Raji (cell line): ENCODE results near the gene ANKLE2.
A peak's percentile ranks its signal among the peaks of the same experiment; 100 is the strongest.

Experiments used
- POLR2A ChIP-seq: IDR thresholded peaks from 2 replicates; pipeline ENCODE4 v1.6.1; 2011; ENCODE audit warnings: low read depth, low read length, control low read depth; ENCODE audit not compliant: insufficient read depth

ANKLE2 gene

DNA sequence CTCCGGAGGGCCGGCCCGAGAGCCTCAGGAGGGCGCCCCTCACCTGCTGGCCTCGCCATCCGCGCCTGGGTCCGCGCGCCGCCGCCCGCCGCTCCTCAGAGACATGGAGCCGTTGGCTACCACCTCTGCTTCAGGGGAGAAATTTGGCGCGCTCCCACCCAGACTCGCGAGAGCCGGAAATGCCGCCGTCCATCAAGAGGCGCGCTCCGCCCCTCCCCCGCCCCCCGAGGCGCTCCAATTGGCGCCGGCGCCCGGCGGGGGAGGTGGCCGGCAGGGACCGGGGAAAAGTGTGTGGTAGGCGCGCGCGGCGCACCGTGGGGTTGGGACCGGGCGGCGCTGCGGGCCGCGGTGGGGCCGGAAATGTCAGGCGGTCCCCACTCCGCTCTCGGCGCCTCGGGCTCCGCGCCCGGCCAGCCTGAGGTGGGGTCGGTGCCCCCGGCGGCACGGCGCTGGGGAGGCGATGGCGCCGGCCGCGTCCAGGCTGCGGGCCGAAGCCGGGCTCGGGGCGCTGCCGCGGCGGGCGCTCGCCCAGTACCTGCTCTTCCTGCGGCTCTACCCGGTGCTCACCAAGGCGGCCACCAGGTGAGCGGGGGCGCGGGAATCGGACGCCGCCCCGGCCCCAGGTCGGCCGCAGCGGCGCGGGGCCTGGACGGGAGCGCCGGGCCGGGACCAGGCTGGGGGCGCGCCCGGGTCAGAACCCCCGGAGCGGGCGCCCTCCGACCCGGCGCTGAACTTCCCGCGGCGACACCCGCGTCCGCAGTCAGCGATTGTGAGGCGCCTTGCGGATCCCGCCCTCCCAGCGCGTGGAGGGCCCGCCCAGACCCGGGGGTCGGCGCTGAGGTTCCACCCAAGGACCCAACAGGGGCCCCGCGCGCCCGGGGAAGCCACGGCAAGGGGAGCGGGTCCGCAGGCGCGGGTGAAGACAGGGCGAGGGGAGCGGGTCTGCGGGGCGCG is 74.1 kb downstream of the ANKLE2 start, which contains the start of the genes POLE and PXMP2:
POLE (minus strand) TSS at position 132 of the 954 bp plus-strand sequence; CDS start at position 105, 27 bp downstream.
PXMP2 (plus strand) TSS at position 377 of the 954 bp plus-strand sequence; CDS start at position 461, 84 bp downstream.
- peak; percentile 73 for TF ChIP-seq POLR2A

DNA sequence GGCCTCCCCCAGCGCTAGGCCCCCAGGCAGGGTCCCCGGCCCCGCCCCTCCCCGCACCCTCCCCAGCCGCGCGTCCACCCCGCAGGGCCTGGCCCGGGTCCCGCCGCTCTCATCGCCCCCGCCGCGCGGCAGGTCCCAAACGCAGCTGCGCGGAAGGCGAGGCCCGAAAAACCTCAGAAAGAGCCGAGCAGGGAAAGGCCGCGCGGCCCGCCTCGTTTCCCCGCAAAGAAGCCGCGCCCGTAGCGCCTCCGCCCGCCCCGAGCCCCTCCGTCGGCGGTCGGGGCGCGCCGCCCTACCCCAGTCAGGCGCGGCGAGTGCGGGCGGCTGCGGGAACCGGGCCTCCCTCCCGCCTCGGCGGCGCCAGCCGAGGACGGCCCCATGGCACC is 74.8 kb downstream of the ANKLE2 start:
- no peak for TF ChIP-seq POLR2A

DNA sequence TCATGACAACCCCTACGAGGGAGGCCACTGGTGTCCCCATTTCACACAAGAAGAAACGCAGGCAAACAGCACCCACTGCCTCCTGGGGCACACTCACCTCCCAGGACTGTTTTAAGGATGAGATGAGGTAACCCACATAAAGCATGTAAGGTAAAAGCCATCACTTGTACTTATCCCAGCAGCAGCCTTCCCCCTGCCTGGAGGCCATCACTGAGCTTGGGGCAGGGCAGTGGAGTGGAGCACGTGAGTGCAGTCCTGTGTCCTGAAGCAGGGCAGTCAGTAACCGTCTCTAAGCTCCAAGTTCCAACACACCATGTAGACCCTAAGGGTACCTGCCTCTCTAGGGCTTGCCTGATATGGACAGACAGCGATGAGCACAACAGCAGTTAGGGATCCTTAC is 76.2 kb downstream of the ANKLE2 start:
- no peak for TF ChIP-seq POLR2A

DNA sequence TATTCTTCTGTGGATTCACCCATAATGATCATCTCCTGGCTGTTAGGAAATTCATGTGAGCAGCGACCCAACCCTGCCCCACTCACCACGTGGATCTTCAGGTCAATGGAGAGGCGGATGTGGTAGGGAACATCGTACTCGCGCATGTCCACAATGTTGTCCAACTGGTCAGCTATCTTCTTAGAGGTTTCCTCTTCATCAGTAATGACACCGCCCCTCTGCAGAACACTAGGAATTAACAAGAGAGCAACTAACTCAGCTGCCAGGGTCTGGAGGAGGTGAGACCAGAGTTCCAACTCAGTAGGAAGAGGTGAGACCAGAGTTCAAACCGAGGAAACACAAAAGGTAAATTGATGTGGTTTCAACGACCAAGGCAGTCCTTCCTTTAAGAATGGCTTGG is 84.1 kb downstream of the ANKLE2 start:
- no peak for TF ChIP-seq POLR2A

DNA sequence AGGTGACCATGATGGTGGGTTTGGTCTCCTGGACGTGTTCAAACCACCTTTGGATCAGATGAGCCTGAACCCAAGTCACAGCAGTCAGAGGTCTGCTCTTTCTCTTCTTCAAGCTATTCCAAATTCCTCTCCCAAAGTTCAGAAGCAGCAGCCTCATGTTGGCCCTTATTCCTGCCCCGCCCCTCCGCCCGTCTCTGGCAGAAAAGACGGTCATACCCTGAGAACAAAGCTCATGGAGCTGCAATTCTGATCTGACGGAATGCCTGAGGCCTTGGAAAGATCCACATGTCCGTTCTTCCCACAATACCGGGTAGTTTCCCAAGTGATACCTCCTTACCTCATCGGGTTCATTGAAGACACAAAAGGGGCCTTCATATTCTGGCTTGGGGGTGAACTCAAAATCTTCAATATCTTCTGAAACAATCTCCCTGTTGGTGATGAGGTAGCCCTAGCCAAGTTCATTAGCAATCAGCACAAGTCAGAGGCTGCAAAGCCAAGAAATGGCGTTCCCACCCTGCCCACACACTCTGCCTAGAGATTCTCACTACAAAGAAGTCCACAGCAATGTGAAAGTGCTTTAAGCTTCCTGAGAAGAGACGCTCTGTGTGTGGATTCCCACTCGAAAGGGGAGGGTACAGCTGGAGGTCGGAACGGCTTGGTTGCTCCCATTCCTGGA is 85.7 kb downstream of the ANKLE2 start:
- no peak for TF ChIP-seq POLR2A
